ENCODE measurements around the gene AOAH. TPM values are rescaled to one million over a fixed set of nuclear protein-coding genes. Genes with fewer than 3 reads are reported as not detected.
A peak's percentile ranks its signal among the peaks of the same experiment; 100 is the strongest.

The AOAH gene
- total RNA-seq, 2 donors from 2014 or later, result 18.8 to 23.5 TPM

DNA sequence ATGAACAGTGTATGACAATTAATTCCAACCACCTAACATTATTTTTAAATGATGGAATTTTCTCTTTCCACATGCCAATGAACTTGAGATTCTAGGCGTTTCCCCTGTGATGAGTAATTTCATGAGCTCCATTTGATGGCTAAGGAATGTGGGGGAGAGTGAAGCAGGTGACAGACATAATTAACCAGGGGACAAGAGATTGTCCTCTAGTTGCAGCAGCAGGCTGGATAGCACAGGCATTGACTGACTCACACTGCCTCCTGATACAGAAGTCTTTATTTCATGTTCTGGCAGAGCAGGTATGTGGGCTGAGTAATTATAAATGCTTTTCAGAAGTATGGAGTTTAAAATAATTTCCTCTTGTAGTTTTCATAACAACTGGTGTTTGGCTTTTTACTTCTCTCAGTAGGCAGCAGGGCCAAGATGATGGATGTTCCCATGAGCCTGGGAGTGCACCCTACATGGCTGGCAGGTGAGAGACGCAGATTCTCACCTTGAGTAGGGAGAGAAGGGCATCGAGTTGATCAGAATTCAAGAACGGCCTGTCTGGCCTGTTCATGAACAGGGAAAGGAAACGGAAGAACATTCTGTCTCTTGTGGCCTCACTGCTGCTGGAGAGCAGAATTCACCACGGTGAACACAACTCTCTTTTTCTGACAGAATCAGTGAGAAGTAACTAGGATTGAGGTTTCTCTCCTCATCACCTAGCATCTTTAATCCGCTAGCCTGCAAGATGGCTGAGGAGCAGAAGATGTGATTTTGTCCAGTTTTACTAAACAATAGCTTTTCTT, 118.8 kb downstream of the AOAH start:
- peaks cover 2 to 3% of the 10 kb centered on the region in 2 donors for H3K36me3 Mint-ChIP-seq (ENCODE audit: insufficient read depth in 2 of 2)
- H3K4me3 Mint-ChIP-seq, result peak overlapping the region in 1 of 2 donors; percentile 46
- no peak overlapping the region for H3K27ac Mint-ChIP-seq
- DNase-seq (no peak), ATAC-seq (replicated peaks in 1 of 2) (no peak)
- H3K4me1 Mint-ChIP-seq (ENCODE audit: low read depth), result peaks cover 70% of the 10 kb centered on the region
- no peaks in the 10 kb centered on the region for H3K9me3 Mint-ChIP-seq
- no peaks in the 10 kb centered on the region for H3K27me3 Mint-ChIP-seq (ENCODE audit: low read depth)

DNA sequence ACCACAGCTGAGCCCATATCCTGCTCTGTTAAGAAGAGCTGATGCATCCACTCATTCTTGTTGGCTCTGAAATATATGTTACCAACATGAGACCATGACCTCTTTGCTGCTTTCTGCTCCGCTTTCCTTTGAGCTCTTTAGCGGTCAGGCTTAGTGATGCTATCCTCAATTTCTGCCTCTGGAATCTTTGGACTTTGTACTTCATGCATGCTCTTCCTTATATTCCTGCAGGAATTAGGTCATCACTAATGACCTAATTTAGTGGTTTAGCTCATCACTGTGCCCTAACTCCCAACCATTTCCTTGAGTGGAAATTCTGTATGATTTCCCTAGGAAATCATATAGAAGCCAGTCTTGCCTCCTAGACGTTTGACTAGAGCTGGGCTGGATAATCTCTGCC, 119.5 kb downstream of the AOAH start:
- no peak for ATAC-seq (replicated peaks in 1 of 2)
- H3K27me3 Mint-ChIP-seq (ENCODE audit: low read depth), result no peaks in the 10 kb centered on the region
- H3K27ac Mint-ChIP-seq, result no peak overlapping the region
- H3K4me3 Mint-ChIP-seq, result no peak overlapping the region
- H3K4me1 Mint-ChIP-seq (ENCODE audit: low read depth), result peaks cover 76% of the 10 kb centered on the region
- no peak for DNase-seq
- H3K9me3 Mint-ChIP-seq, result no peaks in the 10 kb centered on the region
- peaks cover 2 to 3% of the 10 kb centered on the region in 2 donors for H3K36me3 Mint-ChIP-seq (ENCODE audit: insufficient read depth in 2 of 2)

DNA sequence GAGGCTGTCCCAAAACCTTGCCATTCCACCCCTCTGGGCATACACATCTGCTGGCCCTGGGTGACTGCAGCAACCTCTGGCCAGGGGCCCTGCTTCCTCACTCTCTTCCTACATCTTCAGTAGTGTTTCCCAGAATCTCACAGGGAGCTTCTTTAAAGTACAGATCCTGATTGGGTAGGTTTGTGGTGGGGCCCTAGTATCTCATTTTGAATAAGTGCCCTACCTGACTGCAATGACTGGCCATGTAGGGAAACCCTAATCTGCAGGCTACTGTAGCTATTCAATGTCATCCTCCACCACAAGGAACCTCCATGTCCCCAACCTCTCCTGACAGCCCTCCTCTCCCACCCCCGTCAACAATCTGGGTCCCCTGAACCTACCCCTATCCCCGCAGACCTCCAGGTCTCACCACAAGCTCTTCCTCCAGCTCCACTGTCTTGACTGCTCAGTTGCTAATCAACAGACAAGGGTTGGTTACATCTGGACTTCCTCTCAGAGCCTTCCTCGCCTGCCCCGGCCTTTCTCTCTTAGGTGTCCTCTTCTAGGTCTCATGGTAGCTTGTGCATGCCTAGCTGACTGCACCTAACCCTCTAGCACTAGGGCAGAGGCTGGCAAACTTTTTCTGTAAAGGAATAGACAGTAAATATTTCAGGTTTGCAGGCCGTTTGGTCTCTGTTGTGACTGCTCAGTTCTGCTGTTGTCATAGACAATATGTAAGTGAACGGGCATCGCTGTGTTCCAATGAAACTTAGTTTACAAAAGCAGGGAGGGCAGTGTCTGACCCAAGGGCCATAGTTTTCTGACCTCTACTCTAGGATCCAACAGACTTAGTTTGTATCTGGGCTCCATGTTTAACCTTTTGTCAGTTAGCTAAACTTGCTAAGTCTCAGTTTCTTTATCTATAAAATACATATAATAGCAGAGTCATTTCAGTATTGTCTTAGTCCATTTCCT, 121.1 kb downstream of the AOAH start:
- peak overlapping the region; percentile 57 to 70 for H3K4me3 Mint-ChIP-seq
- H3K4me1 Mint-ChIP-seq (ENCODE audit: low read depth), result peaks cover 87% of the 10 kb centered on the region
- DNase-seq (peak; percentile 33 to 34), ATAC-seq (replicated peaks in 1 of 2) (peak; percentile 64 to 65)
- peaks cover 2 to 3% of the 10 kb centered on the region in 2 donors for H3K36me3 Mint-ChIP-seq (ENCODE audit: insufficient read depth in 2 of 2)
- no peaks in the 10 kb centered on the region for H3K9me3 Mint-ChIP-seq
- H3K27me3 Mint-ChIP-seq (ENCODE audit: low read depth), result no peaks in the 10 kb centered on the region
- peak overlapping the region; percentile 85 for H3K27ac Mint-ChIP-seq

DNA sequence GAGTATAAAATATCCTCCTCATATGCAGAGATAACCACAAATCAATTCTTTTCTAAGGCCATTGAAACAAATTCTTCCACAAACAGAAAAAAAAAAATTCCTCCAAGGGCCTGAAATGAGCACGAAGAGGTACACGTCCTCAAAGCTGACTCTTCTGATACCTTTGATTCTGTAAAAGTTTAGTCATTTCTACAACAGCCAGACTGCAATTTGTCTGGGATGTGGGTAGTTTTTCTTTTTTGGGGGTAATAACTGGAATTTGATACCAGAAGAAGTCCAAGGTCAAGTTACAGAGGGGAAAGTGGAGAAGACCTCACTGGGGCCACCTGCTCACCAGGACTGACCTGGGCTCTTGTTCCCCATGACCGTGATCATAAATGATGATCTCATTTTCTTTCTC, 121.8 kb downstream of the AOAH start:
- ATAC-seq (replicated peaks in 1 of 2), result peak; percentile 18
- Mint-ChIP-seq H3K4me1 (ENCODE audit: low read depth) (peaks cover 92% of the 10 kb centered on the region), H3K27me3 (ENCODE audit: low read depth) (no peaks in the 10 kb centered on the region), H3K9me3 (no peaks in the 10 kb centered on the region), H3K36me3 (ENCODE audit: insufficient read depth in 2 of 2) (peaks cover 2 to 3% of the 10 kb centered on the region in 2 donors), H3K27ac (peak overlapping the region; percentile 85), H3K4me3 (peak overlapping the region; percentile 57 to 70)
- no peak for DNase-seq

DNA sequence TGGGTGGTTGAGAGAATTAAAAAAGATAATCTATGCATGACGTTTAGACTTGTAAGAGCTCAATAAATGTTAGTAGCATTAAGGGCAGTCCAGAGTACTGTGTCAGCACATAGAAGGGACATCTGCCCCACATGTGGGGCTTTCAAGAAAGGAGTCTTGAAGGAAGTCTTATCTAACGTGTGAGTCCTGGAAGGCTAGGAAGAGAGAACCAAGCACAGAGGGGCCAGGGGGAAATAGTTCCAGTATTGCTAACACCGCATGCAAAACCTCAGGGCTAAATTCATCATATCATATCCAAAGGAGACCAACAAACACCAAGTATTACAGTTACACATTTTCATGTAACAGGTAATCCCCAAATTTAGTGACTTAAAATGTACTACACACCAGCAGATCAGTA, 122.7 kb downstream of the AOAH start:
- Mint-ChIP-seq H3K4me3 (peak overlapping the region; percentile 66 to 70), H3K4me1 (ENCODE audit: low read depth) (peaks cover 92% of the 10 kb centered on the region), H3K36me3 (ENCODE audit: insufficient read depth in 2 of 2) (peaks cover 2 to 3% of the 10 kb centered on the region in 2 donors), H3K27me3 (ENCODE audit: low read depth) (no peaks in the 10 kb centered on the region), H3K9me3 (no peaks in the 10 kb centered on the region), H3K27ac (peak overlapping the region; percentile 85)
- DNase-seq (no peak), ATAC-seq (replicated peaks in 1 of 2) (peak; percentile 18 to 21)

DNA sequence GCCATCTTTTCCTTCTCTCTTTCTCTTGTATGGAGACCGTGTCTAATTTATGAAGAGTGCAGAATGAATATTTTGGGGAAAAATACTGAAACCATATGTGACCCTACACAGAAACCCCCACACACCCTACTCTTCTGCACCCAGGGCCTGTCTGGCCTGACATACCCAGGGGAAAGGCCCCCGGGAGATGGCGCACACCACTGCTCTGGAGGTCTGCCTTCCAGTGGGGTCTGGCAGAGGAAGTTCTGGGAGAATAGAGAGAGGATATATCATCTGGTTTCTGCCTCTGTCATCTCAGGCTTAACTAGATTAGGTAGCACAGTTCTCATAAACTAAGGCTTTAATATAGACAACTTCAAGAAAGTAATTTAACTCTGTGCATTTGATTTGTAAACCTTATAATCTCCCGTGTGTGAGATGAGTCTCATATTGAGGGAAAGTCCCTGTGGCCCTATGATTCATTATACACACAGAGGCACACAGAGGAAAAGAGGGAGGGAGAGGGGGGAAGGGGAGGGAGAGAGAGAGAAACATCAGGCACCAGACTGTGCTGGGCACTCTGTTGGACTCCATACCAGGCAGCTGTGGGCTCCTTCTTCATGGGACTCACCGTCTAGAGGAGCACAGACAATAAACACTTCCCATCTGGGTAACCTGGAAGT, 123.3 kb downstream of the AOAH start:
- ATAC-seq (replicated peaks in 1 of 2) (peak; percentile 77 to 81), DNase-seq (peak in 1 of 2 donors; percentile 38)
- Mint-ChIP-seq H3K4me1 (ENCODE audit: low read depth) (peaks cover 86% of the 10 kb centered on the region), H3K36me3 (ENCODE audit: insufficient read depth in 2 of 2) (peaks cover 2 to 3% of the 10 kb centered on the region in 2 donors), H3K27ac (peak overlapping the region; percentile 94), H3K27me3 (ENCODE audit: low read depth) (no peaks in the 10 kb centered on the region), H3K4me3 (peak overlapping the region; percentile 66 to 70), H3K9me3 (no peaks in the 10 kb centered on the region)

DNA sequence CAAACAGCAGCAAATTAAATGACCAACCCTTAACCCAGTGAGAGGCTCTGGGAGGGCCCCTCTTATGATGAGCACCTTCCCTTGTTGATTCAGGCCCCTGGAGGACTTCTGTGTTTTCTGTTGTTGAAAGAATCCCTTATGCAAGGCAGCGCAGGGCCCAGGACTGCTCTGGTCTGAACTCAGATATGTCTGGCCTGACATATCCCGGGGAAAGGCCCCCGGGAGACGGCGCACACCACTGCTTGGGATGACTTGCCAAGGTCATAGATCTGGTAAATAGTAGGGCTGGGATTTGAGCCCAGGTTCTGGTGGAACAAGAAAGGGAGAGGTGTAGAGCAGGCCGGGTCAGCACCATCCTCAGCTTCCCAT, 124.0 kb downstream of the AOAH start:
- Mint-ChIP-seq H3K4me1 (ENCODE audit: low read depth) (peaks cover 79% of the 10 kb centered on the region), H3K9me3 (no peaks in the 10 kb centered on the region), H3K27me3 (ENCODE audit: low read depth) (no peaks in the 10 kb centered on the region), H3K36me3 (ENCODE audit: insufficient read depth in 2 of 2) (peaks cover 2 to 3% of the 10 kb centered on the region in 2 donors), H3K4me3 (peak overlapping the region in 1 of 2 donors; percentile 1), H3K27ac (no peak overlapping the region)
- ATAC-seq (replicated peaks in 1 of 2) (no peak), DNase-seq (no peak)

DNA sequence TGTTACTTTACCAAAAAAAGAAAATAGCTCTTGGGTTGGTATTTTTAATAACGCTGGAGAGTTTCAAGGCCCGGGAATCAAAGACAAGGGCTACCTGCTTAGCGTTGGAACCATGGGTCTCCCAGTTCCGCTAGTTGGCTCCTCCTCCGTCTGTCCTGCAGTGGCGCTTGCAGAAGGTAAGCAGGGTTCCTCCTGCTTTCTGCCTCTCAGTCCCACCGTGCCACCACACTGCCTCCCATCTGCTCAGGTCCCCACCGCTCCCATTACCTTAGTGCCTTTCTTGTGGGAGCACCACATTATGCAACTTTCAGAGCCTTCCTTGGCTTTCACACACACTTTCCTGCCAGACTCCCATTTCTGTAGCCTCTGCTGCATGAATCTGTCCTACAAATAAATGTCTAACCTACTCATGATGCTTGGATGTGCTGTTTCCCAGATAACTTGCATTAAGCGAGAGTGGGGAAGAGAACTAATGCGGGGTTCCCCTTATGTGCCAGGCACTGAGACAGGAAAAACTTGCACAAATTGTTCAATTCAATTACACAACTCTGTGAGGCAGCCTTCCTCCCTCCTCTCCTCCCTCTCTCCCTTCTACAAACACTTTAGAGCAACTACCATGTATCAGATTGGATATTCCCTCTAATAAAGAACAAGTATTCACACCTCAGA, 124.5 kb downstream of the AOAH start:
- DNase-seq (no peak), ATAC-seq (replicated peaks in 1 of 2) (no peak)
- Mint-ChIP-seq H3K27ac (no peak overlapping the region), H3K36me3 (ENCODE audit: insufficient read depth in 2 of 2) (peaks cover 2 to 3% of the 10 kb centered on the region in 2 donors), H3K4me1 (ENCODE audit: low read depth) (peaks cover 73% of the 10 kb centered on the region), H3K4me3 (peak overlapping the region in 1 of 2 donors; percentile 1), H3K9me3 (no peaks in the 10 kb centered on the region), H3K27me3 (ENCODE audit: low read depth) (no peaks in the 10 kb centered on the region)

DNA sequence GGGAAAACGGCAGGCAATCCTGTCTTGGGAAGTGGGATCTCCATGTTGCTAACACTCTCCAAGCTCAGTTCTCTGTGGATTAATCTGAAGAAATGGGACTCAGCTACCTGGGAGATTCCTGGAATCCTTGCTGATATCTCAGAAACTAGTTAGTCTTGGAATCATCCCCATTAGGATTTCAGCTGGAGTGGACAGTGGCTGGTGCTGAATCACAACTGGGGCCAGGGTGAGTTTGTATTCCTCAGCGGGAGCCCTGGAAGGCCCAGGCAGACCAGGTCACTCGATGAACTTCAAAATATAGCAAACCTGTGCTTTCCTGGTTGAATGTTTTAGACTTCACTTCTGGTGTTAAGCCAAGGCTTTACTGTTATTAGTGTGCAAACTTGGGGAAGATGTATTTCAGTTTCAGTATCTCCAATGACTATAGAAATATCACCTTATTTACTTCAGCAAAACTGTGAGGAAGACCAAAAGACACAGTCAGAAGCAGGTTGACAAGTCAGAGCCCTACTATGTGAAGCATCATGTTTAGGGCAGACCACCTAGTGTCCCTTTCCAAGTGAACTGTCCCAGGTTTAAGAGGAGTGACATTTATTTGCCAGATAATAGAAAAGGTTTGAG, 126.1 kb downstream of the AOAH start:
- no peaks in the 10 kb centered on the region for H3K27me3 Mint-ChIP-seq (ENCODE audit: low read depth)
- H3K9me3 Mint-ChIP-seq, result no peaks in the 10 kb centered on the region
- ATAC-seq (replicated peaks in 1 of 2) (peak in 1 of 2 donors; percentile 16), DNase-seq (no peak)
- H3K36me3 Mint-ChIP-seq (ENCODE audit: insufficient read depth in 2 of 2), result peaks cover 2 to 3% of the 10 kb centered on the region in 2 donors
- peak overlapping the region; percentile 40 for H3K27ac Mint-ChIP-seq
- peak overlapping the region in 1 of 2 donors; percentile 46 for H3K4me3 Mint-ChIP-seq
- peaks cover 64% of the 10 kb centered on the region for H3K4me1 Mint-ChIP-seq (ENCODE audit: low read depth)

DNA sequence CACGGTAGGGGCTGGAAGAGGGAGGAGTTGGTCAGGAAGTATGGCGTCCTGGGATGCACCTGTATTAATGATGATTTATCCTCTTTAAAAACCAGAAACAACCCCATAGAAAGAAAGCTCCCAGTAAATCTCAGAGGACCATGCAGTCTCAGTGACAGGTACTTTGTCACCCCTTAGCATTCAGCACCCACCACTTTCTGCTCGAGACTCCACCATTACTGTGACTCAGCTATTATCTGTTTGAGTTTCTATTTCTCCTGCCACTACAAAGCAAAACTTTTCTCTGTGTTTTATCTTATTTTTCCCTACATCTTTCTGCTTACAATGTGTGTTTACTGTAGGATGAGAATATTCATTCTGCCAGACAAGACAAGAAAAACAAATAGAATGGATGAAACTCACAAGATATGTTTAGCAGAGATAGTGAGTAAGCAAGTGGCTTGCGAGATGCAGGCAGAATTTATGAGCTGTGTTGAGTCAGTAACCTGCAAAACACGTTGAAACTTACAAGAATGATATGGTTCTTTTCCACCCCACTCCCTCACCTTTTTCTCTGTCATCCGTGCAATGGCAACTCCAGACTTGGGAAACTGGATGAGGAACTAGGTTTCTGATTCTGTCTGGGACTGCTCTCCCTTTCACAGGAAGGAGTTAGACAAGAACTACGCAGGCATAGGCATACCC, 127.1 kb downstream of the AOAH start:
- no peaks in the 10 kb centered on the region for H3K9me3 Mint-ChIP-seq
- no peaks in the 10 kb centered on the region for H3K27me3 Mint-ChIP-seq (ENCODE audit: low read depth)
- H3K36me3 Mint-ChIP-seq (ENCODE audit: insufficient read depth in 2 of 2), result peaks cover 3 to 4% of the 10 kb centered on the region in 2 donors
- H3K27ac Mint-ChIP-seq, result peak overlapping the region; percentile 20
- DNase-seq (no peak), ATAC-seq (replicated peaks in 1 of 2) (no peak)
- H3K4me3 Mint-ChIP-seq, result peak overlapping the region in 1 of 2 donors; percentile 46
- H3K4me1 Mint-ChIP-seq (ENCODE audit: low read depth), result peaks cover 54% of the 10 kb centered on the region

DNA sequence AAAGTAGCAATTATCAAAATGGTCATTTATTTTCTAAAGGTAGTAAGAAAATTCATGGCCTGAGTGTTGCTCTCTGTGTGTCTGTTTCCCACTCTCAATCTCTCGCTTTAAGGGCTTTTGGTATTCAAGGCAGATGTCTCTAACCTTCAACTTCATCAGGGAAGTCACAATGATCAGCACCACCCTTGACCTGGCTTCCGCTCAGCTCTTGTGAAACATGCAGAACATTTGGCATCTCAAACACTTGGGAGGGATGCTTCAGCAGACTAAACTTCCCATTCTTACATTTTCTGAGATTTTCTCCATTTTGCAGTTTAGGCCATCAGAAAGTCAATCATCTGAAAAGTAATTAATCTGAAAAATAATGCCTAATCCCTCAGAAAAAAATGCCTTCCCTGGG, 129.8 kb downstream of the AOAH start:
- Mint-ChIP-seq H3K27ac (no peak overlapping the region), H3K4me3 (no peak overlapping the region), H3K9me3 (no peaks in the 10 kb centered on the region), H3K36me3 (ENCODE audit: insufficient read depth in 2 of 2) (peaks cover 0 to 2% of the 10 kb centered on the region in 2 donors), H3K27me3 (ENCODE audit: low read depth) (no peaks in the 10 kb centered on the region), H3K4me1 (ENCODE audit: low read depth) (peaks cover 26% of the 10 kb centered on the region)
- no peak for ATAC-seq (replicated peaks in 1 of 2)
- DNase-seq, result no peak

Measured in activated T-cell treated with anti-CD3 and anti-CD28 coated beads, Interleukin-2, amount 50 U/mL, for 72 hours (primary cell).